ENCODE measurements around the gene RFESD.
"Not testable (repeated sequence)": the region's sequence is repeated elsewhere in the genome, so short reads cannot be mapped to it uniquely, and the experiment has no call there.

The RFESD gene

DNA sequence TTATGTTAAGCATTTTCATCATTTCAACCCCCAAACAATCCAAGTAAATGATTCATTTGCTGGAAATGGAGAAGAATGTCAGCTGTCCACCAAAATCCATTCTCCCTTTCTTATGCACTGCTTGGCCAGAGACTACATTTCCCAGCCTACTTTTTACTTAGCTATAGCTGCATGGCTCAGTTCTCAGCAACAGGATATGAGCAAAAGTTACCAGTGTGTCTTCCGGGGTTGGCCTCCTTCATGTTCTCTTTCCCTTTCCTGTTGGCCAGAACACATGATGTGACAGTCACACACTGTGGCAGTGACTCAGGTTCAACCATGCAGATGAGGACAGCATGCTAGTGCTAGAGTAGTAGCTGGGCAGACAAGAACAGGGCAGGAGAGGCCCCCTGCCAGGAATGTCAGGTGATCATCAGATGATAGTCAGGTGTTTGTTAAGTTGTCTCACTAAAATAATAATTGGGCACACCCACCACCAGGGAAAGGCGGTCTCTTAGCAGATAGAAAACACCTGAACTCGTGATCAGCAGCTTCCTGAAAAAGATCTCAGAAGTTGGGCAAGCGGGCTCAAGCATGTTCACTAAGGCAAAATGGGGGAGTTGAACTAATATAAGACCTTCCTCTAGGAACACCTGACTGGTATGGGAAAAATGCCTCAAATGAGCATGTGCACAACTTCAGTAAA, 14.4 kb upstream of the RFESD start:
- Histone ChIP-seq H2AK5ac (ENCODE audit: low read length, severe bottlenecking) (no peak overlapping the region), H4K91ac (ENCODE audit: low read length) (no peak overlapping the region), H2BK120ac (ENCODE audit: low read depth, low read length) (no peak overlapping the region), H2BK5ac (ENCODE audit: low read depth, low read length, poor library complexity, severe bottlenecking) (no peak overlapping the region), H3K27me3 (ENCODE audit: control insufficient read depth in 1 of 2, insufficient read depth in 1 of 2, low read length in 2 of 2) (no peaks in the 10 kb centered on the region), H3K18ac (ENCODE audit: low read depth in 1 of 2, low read length in 2 of 2) (peak overlapping the region in 1 of 2 experiments; percentile 26), H3K4ac (ENCODE audit: low read depth in 1 of 2, low read length in 2 of 2) (no peak overlapping the region), H3K14ac (ENCODE audit: low read length in 2 of 2) (no peak overlapping the region), H2AFZ (ENCODE audit: low read depth, low read length) (peak overlapping the region; percentile 33), H2BK15ac (ENCODE audit: low read depth, poor library complexity, severe bottlenecking) (no peak overlapping the region), H3K9ac (ENCODE audit: low read length) (peak overlapping the region; percentile 44), H2BK12ac (ENCODE audit: low read length in 2 of 2) (no peak overlapping the region), H3K23ac (ENCODE audit: low read length in 2 of 2) (no peak overlapping the region), H3K9me3 (ENCODE audit: control insufficient read depth, low read length) (no peaks in the 10 kb centered on the region), H3K4me1 (ENCODE audit: control insufficient read depth, insufficient read depth, low read depth, low read length) (peaks cover 2% of the 10 kb centered on the region), H4K8ac (ENCODE audit: low read length) (no peak overlapping the region), H3K4me2 (ENCODE audit: low read length, poor library complexity, severe bottlenecking) (no peak overlapping the region), H3K36me3 (ENCODE audit: control insufficient read depth in 1 of 2, insufficient read depth in 2 of 2, low read depth in 1 of 2, low read length in 2 of 2) (no peaks in the 10 kb centered on the region), H3K27ac (ENCODE audit: low read length, poor library complexity, severe bottlenecking) (peak overlapping the region; percentile 39), H3K4me3 (ENCODE audit: insufficient read depth in 1 of 2, low read depth in 1 of 2, low read length in 2 of 2) (peak overlapping the region in 1 of 2 experiments; percentile 1), H3K79me1 (replicated peaks; ENCODE audit: low read length, poor library complexity, severe bottlenecking) (no peaks in the 10 kb centered on the region)
- 83% methylated on average over 4 of the region's 4 CpGs for WGBS
- DNase-seq: peak; percentile 61

DNA sequence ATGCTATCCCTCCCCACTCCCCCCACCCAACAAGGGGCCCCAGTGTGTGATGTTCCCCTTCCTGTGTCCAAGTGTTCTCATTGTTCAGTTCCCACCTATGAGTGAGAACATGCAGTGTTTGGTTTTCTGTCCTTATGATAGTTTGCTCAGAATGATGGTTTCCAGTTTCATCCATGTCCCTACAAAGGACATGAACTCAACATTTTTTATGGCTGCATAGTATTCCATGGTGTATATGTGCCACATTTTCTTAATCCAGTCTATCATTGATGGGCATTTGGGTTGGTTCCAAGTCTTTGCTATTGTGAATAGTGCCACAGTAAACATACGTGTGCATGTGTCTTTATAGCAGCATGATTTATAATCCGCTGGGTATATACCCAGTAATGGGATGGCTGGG, 13.6 kb upstream of the RFESD start:
- 100% methylated on average over 2 of the region's 2 CpGs for WGBS
- H3K79me1 ChIP-seq (replicated peaks; ENCODE audit: low read length, poor library complexity, severe bottlenecking); H3K4ac ChIP-seq (ENCODE audit: low read depth in 1 of 2, low read length in 2 of 2); H2AFZ ChIP-seq (ENCODE audit: low read depth, low read length); H2AK5ac ChIP-seq (ENCODE audit: low read length, severe bottlenecking); H3K36me3 ChIP-seq (ENCODE audit: control insufficient read depth in 1 of 2, insufficient read depth in 2 of 2, low read depth in 1 of 2, low read length in 2 of 2); H2BK12ac ChIP-seq (ENCODE audit: low read length in 2 of 2); H2BK120ac ChIP-seq (ENCODE audit: low read depth, low read length); H3K18ac ChIP-seq (ENCODE audit: low read depth in 1 of 2, low read length in 2 of 2); H4K8ac ChIP-seq (ENCODE audit: low read length); H3K23ac ChIP-seq (ENCODE audit: low read length in 2 of 2); H3K9ac ChIP-seq (ENCODE audit: low read length); H3K27ac ChIP-seq (ENCODE audit: low read length, poor library complexity, severe bottlenecking); H3K27me3 ChIP-seq (ENCODE audit: control insufficient read depth in 1 of 2, insufficient read depth in 1 of 2, low read length in 2 of 2); H3K9me3 ChIP-seq (ENCODE audit: control insufficient read depth, low read length); DNase-seq; H4K91ac ChIP-seq (ENCODE audit: low read length); H2BK15ac ChIP-seq (ENCODE audit: low read depth, poor library complexity, severe bottlenecking); H3K4me2 ChIP-seq (ENCODE audit: low read length, poor library complexity, severe bottlenecking); H3K14ac ChIP-seq (ENCODE audit: low read length in 2 of 2); H2BK5ac ChIP-seq (ENCODE audit: low read depth, low read length, poor library complexity, severe bottlenecking); H3K4me3 ChIP-seq (ENCODE audit: insufficient read depth in 1 of 2, low read depth in 1 of 2, low read length in 2 of 2); H3K4me1 ChIP-seq (ENCODE audit: control insufficient read depth, insufficient read depth, low read depth, low read length): not testable (repeated sequence)

DNA sequence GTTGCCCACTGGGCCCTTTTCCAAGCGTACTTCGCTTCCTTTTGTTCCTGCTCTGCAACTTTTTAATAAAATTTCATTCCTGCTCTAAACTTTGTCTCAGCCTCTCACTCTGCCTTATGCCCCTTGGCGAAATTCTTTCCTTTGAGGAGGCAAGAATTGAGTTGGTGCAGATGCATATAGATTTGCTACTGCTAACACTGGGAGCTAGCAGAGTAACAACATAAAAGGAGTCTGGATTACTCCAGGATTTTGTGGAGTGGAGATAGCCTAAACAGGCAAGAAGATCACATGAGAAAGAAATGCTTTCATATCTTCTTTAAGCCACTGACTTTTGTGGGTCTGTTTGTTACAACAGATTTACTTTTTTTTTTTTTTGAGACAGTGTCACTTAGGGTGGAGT, 12.9 kb upstream of the RFESD start:
- WGBS: 95% methylated on average over 3 of the region's 3 CpGs

DNA sequence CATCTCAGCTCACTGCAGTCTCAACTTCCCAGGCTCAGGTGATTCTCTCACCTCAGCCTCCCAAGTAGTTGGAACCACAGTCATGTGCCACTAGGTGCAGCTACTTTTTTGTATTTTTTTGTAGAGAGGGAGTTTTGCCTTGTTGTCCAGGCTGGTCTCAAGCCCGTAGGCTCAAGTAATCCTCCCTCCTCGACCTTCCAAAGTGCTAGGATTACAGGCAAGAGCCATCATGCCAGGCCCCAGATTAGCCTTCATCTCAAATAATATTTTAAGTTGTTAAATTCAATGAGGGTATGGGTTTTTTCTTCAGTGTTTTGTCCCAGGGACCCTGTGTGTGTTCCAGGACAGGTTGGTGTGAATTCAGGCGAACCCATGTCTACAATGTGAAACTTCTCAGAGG, 12.5 kb upstream of the RFESD start:
- H3K4ac ChIP-seq (ENCODE audit: low read depth in 1 of 2, low read length in 2 of 2): no peak overlapping the region
- no peak for DNase-seq
- no peak overlapping the region for H3K9ac ChIP-seq (ENCODE audit: low read length)
- H3K14ac ChIP-seq (ENCODE audit: low read length in 2 of 2): no peak overlapping the region
- H3K4me3 ChIP-seq (ENCODE audit: insufficient read depth in 1 of 2, low read depth in 1 of 2, low read length in 2 of 2): no peak overlapping the region
- H3K4me1 ChIP-seq (ENCODE audit: control insufficient read depth, insufficient read depth, low read depth, low read length): peaks cover 2% of the 10 kb centered on the region
- no peak overlapping the region for H3K4me2 ChIP-seq (ENCODE audit: low read length, poor library complexity, severe bottlenecking)
- H3K79me1 ChIP-seq (replicated peaks; ENCODE audit: low read length, poor library complexity, severe bottlenecking): no peaks in the 10 kb centered on the region
- no peak overlapping the region for H2AK5ac ChIP-seq (ENCODE audit: low read length, severe bottlenecking)
- H2AFZ ChIP-seq (ENCODE audit: low read depth, low read length): no peak overlapping the region
- H4K8ac ChIP-seq (ENCODE audit: low read length): no peak overlapping the region
- no peak overlapping the region for H4K91ac ChIP-seq (ENCODE audit: low read length)
- 100% methylated on average over 2 of the region's 3 CpGs for whole genome bisulfite sequencing
- H3K9me3 ChIP-seq (ENCODE audit: control insufficient read depth, low read length): no peaks in the 10 kb centered on the region
- no peak overlapping the region for H2BK15ac ChIP-seq (ENCODE audit: low read depth, poor library complexity, severe bottlenecking)
- H3K36me3 ChIP-seq (ENCODE audit: control insufficient read depth in 1 of 2, insufficient read depth in 2 of 2, low read depth in 1 of 2, low read length in 2 of 2): no peaks in the 10 kb centered on the region
- H3K23ac ChIP-seq (ENCODE audit: low read length in 2 of 2): no peak overlapping the region
- H2BK5ac ChIP-seq (ENCODE audit: low read depth, low read length, poor library complexity, severe bottlenecking): no peak overlapping the region
- H3K18ac ChIP-seq (ENCODE audit: low read depth in 1 of 2, low read length in 2 of 2): no peak overlapping the region
- H3K27ac ChIP-seq (ENCODE audit: low read length, poor library complexity, severe bottlenecking): no peak overlapping the region
- no peaks in the 10 kb centered on the region for H3K27me3 ChIP-seq (ENCODE audit: control insufficient read depth in 1 of 2, insufficient read depth in 1 of 2, low read length in 2 of 2)
- no peak overlapping the region for H2BK120ac ChIP-seq (ENCODE audit: low read depth, low read length)
- H2BK12ac ChIP-seq (ENCODE audit: low read length in 2 of 2): no peak overlapping the region

More for the DNA sequence above, 12.9 kb upstream of the RFESD start:
- no peak overlapping the region for H2BK120ac ChIP-seq (ENCODE audit: low read depth, low read length)
- no peak overlapping the region for H3K27ac ChIP-seq (ENCODE audit: low read length, poor library complexity, severe bottlenecking)
- no peak overlapping the region for H4K91ac ChIP-seq (ENCODE audit: low read length)
- no peaks in the 10 kb centered on the region for H3K9me3 ChIP-seq (ENCODE audit: control insufficient read depth, low read length)
- no peak overlapping the region for H3K4ac ChIP-seq (ENCODE audit: low read depth in 1 of 2, low read length in 2 of 2)
- no peak overlapping the region for H3K18ac ChIP-seq (ENCODE audit: low read depth in 1 of 2, low read length in 2 of 2)
- no peak overlapping the region for H2AFZ ChIP-seq (ENCODE audit: low read depth, low read length)
- no peaks in the 10 kb centered on the region for H3K36me3 ChIP-seq (ENCODE audit: control insufficient read depth in 1 of 2, insufficient read depth in 2 of 2, low read depth in 1 of 2, low read length in 2 of 2)
- H2BK5ac ChIP-seq (ENCODE audit: low read depth, low read length, poor library complexity, severe bottlenecking): no peak overlapping the region
- H3K14ac ChIP-seq (ENCODE audit: low read length in 2 of 2): no peak overlapping the region
- H2AK5ac ChIP-seq (ENCODE audit: low read length, severe bottlenecking): no peak overlapping the region
- H2BK15ac ChIP-seq (ENCODE audit: low read depth, poor library complexity, severe bottlenecking): no peak overlapping the region
- H4K8ac ChIP-seq (ENCODE audit: low read length): no peak overlapping the region
- no peak for DNase-seq
- no peak overlapping the region for H3K4me3 ChIP-seq (ENCODE audit: insufficient read depth in 1 of 2, low read depth in 1 of 2, low read length in 2 of 2)
- H3K27me3 ChIP-seq (ENCODE audit: control insufficient read depth in 1 of 2, insufficient read depth in 1 of 2, low read length in 2 of 2): no peaks in the 10 kb centered on the region
- H3K79me1 ChIP-seq (replicated peaks; ENCODE audit: low read length, poor library complexity, severe bottlenecking): no peaks in the 10 kb centered on the region
- H3K4me1 ChIP-seq (ENCODE audit: control insufficient read depth, insufficient read depth, low read depth, low read length): peaks cover 2% of the 10 kb centered on the region
- H2BK12ac ChIP-seq (ENCODE audit: low read length in 2 of 2): no peak overlapping the region
- no peak overlapping the region for H3K23ac ChIP-seq (ENCODE audit: low read length in 2 of 2)
- no peak overlapping the region for H3K4me2 ChIP-seq (ENCODE audit: low read length, poor library complexity, severe bottlenecking)
- H3K9ac ChIP-seq (ENCODE audit: low read length): no peak overlapping the region

Measured in mesenchymal stem cell (in vitro differentiated cells and primary cell).